Ovary (tissue), 3 donors: ENCODE data around the gene EIF3F.

ENCODE experiments used
- CTCF ChIP-seq, 3 donors: fragments of 450-650 bp in 2 of 3; fragments of 200-600 bp in 1 of 3; IDR thresholded peaks; one replicate each; pipeline versions ENCODE4 v1.5.1 to v1.8.0; 2016 to 2022; ENCODE audit warnings: antibody characterized with exemption in 3 of 3, mild to moderate bottlenecking in 1 of 3
- POLR2A ChIP-seq: fragments of 450-650 bp; IDR thresholded peaks from one replicate; pipeline ENCODE4 v1.6.1; 2017; ENCODE audit warnings: antibody characterized with exemption, mild to moderate bottlenecking, moderate library complexity
- donor health status: DM: no; HTN: no; CAD: no.

- TF ChIP-seq POLR2A (no peak), CTCF (IDR thresholded peaks at IDR 0.05) (no peak)
These were observed 7.6 kb downstream of the EIF3F start for GRCh38 chr11:7994581-7995278.
